ENCODE results near the gene ESYT2. TPM values are rescaled to one million over a fixed set of nuclear protein-coding genes. Genes with fewer than 3 reads are reported as not detected.

ESYT2 gene
- total RNA-seq, 2 donors from 2014 or later = 24.4 to 31.8 TPM

- H3K4me3 Mint-ChIP-seq = no peak overlapping the region
- no peaks in the 10 kb centered on the region for H3K27me3 Mint-ChIP-seq
- ATAC-seq (no peak), DNase-seq (ENCODE audit: low spot score) (no peak)
- H3K9me3 Mint-ChIP-seq = no peaks in the 10 kb centered on the region
- H3K27ac Mint-ChIP-seq = no peak overlapping the region
- no peaks in the 10 kb centered on the region for H3K4me1 Mint-ChIP-seq (ENCODE audit: low read depth in 2 of 2)
- peaks cover 9% of the 10 kb centered on the region for H3K36me3 Mint-ChIP-seq
Measured at GRCh38 chr7:158687406-158687805, 141.9 kb downstream of the ESYT2 start.

DNA sequence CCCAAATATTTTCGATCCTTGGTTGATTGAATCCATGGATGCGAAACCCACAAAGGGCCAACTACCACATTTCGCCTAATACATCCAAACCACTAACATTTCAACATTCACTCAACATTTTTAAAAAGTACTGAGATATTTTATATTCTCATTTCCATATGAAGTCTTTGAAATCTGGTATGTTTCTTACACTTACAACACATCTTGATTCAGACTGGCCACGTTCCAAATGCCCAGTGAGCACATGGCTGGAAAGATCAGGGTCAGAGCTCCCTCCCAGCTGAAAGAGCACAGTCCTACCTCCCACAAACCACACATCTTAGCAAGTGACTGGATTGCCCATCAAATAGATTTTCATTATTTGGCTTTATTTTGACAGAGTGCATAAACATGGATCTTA lies 143.6 kb downstream of the ESYT2 start:
- Mint-ChIP-seq H3K9me3 (no peaks in the 10 kb centered on the region), H3K4me1 (ENCODE audit: low read depth in 2 of 2) (no peaks in the 10 kb centered on the region), H3K27ac (no peak overlapping the region), H3K36me3 (peaks cover 9% of the 10 kb centered on the region), H3K27me3 (no peaks in the 10 kb centered on the region), H3K4me3 (no peak overlapping the region)
- ATAC-seq (no peak), DNase-seq (ENCODE audit: low spot score) (no peak)

DNA sequence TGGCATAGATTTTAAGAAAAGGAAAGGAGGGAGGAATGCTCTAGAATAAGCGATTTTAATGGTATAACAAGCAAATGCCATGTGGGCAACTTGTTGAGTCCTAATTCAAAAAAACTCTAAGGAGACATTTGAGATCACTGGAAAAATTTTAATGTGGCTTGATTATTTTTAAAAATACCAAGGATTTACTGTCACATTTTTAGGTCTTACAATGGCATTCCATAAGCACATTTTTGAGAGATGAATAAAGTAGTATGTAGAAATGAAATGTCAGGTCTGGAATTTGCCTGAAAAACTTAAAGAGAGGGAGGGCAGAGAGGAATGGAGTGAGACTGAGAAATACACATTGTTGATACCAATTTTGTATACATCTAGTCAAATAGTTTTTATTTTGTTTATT lies 145.0 kb downstream of the ESYT2 start:
- ATAC-seq = no peak
- H3K36me3 Mint-ChIP-seq = peaks cover 12% of the 10 kb centered on the region
- H3K4me3 Mint-ChIP-seq = no peak overlapping the region
- no peak for DNase-seq (ENCODE audit: low spot score)
- H3K27me3 Mint-ChIP-seq = no peaks in the 10 kb centered on the region
- no peaks in the 10 kb centered on the region for H3K9me3 Mint-ChIP-seq
- no peaks in the 10 kb centered on the region for H3K4me1 Mint-ChIP-seq (ENCODE audit: low read depth in 2 of 2)
- no peak overlapping the region for H3K27ac Mint-ChIP-seq

DNA sequence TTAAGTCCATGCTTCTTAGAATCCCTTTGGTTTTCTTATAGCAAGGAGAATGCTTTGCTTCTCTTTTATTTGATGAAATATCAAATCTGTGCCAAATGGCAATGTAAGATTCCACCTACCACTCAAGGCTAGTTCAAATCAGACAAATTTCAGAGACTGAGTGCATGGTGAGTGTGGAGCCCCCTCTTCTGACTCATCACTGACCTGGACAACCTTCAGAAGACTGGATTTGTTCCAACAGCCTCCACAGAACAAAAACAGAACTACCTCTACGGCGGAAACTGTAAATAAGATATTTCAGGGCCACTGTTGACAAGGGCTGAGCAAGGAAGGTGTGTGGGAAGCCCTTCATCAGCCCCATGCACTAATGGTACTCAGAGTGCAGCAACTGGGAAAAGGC lies 145.8 kb downstream of the ESYT2 start:
- no peak overlapping the region for H3K4me3 Mint-ChIP-seq
- no peak overlapping the region for H3K27ac Mint-ChIP-seq
- DNase-seq (ENCODE audit: low spot score) (no peak), ATAC-seq (no peak)
- peaks cover 16% of the 10 kb centered on the region for H3K36me3 Mint-ChIP-seq
- no peaks in the 10 kb centered on the region for H3K4me1 Mint-ChIP-seq (ENCODE audit: low read depth in 2 of 2)
- H3K27me3 Mint-ChIP-seq = no peaks in the 10 kb centered on the region
- H3K9me3 Mint-ChIP-seq = no peaks in the 10 kb centered on the region

DNA sequence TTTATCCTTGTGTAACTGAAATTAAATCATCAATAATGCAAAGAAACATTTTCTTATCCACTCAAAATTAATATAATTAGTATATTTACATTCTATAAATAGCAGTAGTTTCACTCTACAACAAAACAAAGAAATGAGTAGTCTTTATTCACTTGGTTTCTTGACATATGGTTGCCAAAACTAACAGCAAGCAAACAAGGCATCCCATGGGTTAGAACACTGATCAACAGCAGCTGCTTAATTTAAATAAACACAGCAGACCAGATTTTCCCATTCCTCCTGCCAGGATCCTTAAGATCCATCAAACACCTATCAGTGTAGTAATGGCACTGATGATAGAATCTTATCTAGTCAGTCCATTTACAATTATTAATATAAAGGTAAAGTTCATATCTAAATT lies 146.9 kb downstream of the ESYT2 start:
- Mint-ChIP-seq H3K36me3 (peaks cover 13% of the 10 kb centered on the region), H3K27ac (no peak overlapping the region), H3K4me3 (no peak overlapping the region), H3K4me1 (ENCODE audit: low read depth in 2 of 2) (no peaks in the 10 kb centered on the region), H3K9me3 (no peaks in the 10 kb centered on the region), H3K27me3 (no peaks in the 10 kb centered on the region)
- ATAC-seq (no peak), DNase-seq (ENCODE audit: low spot score) (no peak)

Other genes starting within 250 kb of the ESYT2 start
- under 1 TPM; 0.17 to 0.74 TPM for gene PTPRN2, start 241.7 kb downstream of the ESYT2 start, total RNA-seq
- gene NCAPG2, start 124.7 kb downstream of the ESYT2 start, total RNA-seq = 100 to 1,000 TPM in 1 of 2 donors, 10 to 100 TPM in 1; 45.0 to 117 TPM
- gene DYNC2I1, start 27.0 kb upstream of the ESYT2 start, total RNA-seq = 10 to 100 TPM; 11.8 to 13.2 TPM

Measured in natural killer cell treated with Interleukin-12 subunit alpha and Interleukin-12 subunit beta and Interleukin-15 and Interleukin-18, amount 100 ng/mL, for 72 hours (primary cell).